HG03378 (cell line): ENCODE results near the gene DEFB123.
"Not testable (repeated sequence)": the region's sequence is repeated elsewhere in the genome, so short reads cannot be mapped to it uniquely, and the experiment has no call there.

Experiments
- ATAC-seq: cut with Tn5 transposase; IDR thresholded peaks from one replicate; pipeline ENCODE4 v1.9.1; 2021; ENCODE audit warnings: mild to moderate bottlenecking, moderate library complexity; ENCODE audit not compliant: unreplicated experiment

Gene DEFB123, protein sequence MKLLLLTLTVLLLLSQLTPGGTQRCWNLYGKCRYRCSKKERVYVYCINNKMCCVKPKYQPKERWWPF

DNA sequence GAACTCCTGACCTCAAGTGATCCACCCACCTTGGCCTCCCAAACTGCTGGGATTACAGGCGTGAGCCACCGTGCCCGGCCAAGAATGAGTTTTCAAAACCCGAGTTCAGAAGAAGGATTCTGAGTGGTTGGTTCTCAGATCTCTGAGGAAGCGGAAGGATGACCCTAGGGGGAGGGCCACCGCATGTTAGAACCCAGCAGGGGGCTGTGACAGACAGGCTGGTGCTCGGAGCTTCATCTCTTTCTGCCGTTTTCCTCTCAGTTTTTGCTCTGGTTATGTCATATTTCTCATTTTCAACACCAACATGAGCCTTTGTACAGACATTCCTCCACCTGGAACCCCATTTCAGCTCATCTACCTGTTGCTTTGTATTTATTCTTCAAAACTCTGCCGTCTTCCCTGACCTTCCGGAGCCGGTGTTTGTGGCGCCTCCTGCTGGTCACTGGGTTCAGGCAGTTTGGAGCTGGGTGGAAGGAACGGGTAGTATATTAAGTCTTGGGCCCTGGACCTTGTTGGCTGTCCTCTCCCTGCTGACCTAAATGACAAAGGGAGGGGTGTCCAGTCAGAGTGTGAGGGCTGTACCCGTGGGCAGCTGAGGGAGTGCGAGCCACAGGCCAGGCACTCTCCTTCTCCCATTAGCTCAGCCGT lies at the start of gene DEFB123:
Gene DEFB123, plus strand, starts transcription at position 621 of the 648 bp plus-strand sequence. CDS start 67 bp downstream, outside the sequence.
- no peak for ATAC-seq

DNA sequence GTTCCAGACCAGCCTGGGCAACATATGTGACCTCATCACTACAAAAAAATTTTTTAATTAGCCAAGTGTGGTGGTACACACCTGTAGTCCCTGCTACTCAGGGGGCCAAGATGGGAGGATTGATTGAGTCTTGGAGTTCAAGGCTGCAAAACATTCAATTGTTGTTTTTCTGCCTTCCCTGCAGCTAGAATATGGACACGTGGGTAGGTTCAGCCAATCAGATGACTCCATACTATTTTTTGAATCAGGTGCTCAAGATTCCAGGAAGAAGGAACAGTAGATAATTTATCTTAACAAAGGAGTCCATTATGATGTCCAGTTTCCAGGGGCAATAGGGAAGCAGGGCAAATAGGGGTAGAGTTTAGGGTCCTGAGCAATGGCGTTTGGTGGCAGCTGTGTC lies 47.6 kb upstream of the DEFB123 start:
- ATAC-seq = no peak

DNA sequence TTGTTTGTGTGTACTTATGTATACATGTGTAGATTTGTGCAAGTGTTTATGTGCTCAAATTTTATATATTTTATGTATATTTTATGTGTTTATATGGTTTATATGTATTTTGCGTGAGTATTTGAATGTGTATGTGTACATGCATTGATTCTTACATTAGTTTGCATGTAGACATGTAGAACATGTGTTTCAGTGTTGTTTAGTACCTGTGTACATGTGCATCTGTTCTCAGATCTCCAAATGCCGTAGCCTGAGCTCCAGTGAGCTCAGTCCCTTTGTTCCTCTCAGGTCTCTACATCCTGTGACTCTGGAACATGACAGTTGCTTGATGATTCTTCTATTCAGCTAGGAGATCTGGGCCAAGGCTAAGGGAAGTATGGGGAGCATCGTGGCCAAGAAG lies 45.5 kb upstream of the DEFB123 start:
- ATAC-seq = no peak

DNA sequence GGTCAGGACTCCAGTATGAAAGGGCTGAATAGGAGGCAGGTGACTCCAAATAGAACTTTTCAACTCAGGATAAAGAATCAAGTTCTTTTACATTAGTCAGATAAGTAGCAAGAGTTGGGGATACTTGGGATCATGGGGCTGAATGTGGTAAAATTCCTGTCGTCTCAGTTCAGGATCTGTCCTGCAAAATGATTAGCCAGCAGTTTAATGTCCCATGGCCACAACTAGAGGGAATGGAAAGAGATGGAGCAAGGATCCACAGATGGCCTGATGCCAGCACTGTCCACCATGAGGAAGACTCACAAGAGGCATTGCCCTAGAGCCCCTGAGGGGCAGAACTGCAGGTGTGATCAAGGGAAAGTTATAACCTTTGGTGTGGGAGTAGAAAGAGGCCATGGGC lies 36.5 kb upstream of the DEFB123 start:
- ATAC-seq = no peak

DNA sequence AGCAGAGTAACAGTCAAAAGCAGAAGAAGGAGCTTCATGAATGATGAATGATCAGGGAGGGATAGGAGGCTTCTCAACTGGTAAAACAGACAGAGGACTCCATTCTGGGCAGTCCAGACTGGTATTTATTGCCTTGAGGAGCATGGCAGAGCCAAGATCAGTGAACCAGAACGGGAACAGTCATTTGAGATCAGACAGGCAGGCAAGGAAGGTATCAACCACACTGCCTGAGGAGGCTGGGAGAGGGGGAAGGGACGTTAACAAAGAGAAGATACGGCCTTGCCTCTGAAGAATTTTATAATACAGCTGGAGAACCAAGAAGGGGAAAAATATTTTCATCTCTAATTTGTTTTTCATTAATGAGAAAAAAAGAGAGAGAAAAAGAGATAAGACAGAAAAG lies 34.3 kb upstream of the DEFB123 start, which contains the start of gene DEFB121:
Gene DEFB121, minus strand, starts transcription at position 101 of the 400 bp plus-strand sequence. Its CDS starts 63 bp downstream, at position 38.
- no peak for ATAC-seq

DNA sequence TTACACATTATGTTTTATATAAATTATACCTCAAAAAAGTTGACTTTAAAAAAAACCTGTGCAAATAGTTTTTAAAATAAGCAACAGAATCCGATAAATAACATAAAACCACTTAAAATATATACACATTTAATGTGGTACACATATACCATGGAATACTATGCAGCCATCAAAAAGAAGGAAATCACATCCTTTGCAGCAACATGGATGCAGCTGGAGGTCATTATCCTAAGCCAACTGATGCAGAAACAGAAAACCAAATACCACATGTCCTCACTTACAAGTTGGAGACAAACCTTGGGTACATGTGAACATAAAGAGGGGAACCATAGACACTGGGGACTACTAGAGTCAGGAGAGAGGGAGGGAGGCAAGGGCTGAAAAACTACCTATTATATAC lies 30.4 kb upstream of the DEFB123 start:
- no peak for ATAC-seq

DNA sequence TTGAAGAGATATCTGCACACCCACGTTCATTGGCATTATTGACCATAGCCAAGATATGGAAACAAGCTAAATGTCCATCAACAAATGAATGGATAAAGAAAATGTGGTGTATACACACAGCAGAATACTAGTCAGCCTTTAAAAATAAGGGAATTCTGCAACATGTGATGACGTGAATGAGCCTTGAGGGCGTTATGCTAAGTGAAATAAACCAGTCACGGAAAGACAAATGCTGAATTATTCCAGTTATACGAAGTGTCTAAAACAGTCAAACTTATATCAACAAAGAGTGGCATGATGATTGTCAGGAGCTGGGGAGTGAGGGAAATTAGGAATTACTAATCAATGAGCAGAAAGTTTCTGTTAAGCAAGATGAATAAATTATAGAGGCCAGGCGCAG lies 26.1 kb upstream of the DEFB123 start:
- no peak for ATAC-seq

DNA sequence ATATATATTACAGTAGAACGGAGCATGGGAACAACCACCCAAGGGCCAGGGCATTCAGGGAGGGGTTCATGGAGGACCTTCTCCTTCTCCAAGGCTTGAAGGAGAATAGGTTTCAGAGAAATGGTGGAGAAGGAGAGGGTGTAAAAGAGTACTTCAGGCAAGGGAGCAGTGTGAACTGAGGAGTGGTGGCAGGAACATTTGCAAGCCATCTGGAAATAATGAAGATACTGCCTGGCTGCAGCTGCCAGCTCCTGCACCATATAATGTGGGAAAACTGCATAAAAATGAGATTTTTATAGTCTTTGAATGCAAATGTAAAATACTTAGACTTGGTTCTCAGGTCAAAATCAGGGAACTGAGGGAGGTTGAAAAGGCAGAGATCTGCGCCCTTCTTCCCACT lies 24.8 kb upstream of the DEFB123 start:
- ATAC-seq = no peak

DNA sequence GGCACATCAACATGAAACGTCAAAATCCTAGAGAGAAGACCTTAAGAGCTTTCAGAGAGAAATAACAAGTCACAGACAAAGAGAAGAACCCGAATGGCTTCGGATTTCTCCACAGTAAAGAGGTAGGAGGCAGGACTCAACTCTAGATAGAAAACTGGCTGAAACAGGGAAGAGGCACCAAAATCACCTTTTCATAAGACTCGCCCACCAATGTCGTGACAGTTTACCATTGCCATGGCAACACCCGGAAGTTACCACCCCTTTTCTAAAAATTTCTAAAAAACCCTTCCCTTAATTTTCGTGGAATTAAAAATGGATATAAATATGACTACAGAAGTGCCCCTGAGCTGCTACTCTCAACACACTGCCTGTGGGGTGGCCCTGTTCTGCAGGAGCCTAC lies 22.1 kb upstream of the DEFB123 start:
- ATAC-seq = no peak

DNA sequence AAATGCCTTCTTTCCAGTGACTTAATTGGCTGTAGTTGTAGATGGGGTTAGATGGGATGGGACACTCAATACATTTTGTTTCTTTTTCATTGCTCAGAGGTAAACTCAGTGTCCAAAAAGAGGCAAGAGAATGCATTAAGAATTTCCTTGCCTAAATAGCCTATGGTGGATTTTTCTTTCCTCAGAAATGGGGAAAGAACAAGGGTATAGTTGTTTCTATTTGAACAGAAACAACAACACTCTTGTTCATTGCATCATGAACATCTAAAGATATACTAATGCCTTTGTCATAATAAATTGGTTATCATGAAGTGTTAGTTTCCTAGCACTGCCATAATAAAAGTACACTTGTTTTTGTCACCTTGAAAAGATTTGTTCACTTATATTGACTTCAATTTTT lies 14.6 kb upstream of the DEFB123 start:
- no peak for ATAC-seq

DNA sequence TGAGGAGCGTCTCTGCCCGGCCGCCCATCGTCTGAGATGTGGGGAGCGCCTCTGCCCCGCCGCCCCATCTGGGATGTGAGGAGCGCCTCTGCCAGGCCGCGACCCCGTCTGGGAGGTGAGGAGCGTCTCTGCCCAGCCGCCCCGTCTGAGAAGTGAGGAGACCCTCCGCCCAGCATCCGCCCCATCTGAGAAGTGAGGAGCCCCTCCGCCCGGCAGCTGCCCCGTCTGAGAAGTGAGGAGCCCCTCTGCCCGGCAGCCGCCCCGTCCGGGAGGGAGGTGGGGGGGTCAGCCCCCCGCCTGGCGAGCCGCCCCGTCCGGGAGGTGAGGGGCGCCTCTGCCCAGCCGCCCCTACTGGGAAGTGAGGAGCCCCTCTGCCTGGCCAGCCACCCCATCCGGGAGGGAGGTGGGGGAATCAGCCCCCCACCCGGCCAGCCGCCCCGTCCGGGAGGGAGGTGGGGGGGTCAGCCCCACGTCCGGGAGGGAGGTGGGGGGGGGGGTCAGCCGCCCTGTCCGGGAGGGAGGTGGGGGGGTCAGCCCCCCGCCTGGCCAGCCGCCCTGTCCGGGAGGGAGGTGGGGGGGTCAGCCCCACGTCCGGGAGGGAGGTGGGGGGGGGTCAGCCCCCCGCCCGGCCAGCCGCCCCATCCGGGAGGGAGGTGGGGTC lies 13.4 kb upstream of the DEFB123 start:
- not testable (repeated sequence) for ATAC-seq

DNA sequence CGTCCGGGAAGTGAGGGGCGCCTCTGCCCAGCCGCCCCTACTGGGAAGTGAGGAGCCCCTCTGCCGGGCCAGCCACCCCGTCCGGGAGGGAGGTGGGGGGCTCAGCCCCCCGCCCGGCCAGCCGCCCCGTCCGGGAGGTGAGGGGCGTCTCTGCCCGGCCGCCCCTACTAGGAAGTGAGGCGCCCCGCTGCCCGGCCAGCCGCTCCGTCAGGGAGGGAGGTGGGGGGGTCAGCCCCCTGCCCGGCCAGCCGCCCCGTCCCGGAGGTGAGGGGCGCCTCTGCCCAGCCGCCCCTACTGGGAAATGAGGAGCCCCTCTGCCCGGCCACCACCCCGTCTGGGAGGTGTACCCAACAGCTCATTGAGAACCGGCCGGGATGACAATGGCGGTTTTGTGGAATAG lies 12.9 kb upstream of the DEFB123 start:
- not testable (repeated sequence) for ATAC-seq

DNA sequence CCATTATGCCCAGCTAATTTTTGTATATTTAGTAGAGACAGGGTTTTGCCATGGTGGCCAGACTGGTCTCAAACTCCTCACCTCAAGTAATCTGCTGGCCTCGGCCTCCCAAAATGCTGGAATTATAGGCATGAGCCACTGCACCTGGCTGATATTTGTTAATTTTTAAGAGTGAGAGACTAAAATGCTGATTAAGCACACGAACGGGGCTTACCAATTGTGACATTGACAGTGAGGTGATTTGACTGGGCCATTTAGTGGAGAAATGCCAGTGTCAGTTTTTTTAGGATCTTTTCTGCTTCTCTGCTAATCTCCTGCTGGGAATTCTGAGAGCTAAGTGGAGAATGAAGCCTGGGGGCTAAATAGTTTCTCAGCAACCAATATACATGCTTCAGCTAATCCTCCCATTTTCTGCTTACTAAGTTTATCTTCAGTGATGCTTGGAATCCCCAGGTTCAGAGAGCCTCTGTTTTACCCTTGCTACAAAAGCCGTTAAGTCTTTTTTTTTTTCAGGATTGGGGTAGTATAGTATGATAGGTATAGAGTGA lies 9.8 kb upstream of the DEFB123 start:
- ATAC-seq = no peak

DNA sequence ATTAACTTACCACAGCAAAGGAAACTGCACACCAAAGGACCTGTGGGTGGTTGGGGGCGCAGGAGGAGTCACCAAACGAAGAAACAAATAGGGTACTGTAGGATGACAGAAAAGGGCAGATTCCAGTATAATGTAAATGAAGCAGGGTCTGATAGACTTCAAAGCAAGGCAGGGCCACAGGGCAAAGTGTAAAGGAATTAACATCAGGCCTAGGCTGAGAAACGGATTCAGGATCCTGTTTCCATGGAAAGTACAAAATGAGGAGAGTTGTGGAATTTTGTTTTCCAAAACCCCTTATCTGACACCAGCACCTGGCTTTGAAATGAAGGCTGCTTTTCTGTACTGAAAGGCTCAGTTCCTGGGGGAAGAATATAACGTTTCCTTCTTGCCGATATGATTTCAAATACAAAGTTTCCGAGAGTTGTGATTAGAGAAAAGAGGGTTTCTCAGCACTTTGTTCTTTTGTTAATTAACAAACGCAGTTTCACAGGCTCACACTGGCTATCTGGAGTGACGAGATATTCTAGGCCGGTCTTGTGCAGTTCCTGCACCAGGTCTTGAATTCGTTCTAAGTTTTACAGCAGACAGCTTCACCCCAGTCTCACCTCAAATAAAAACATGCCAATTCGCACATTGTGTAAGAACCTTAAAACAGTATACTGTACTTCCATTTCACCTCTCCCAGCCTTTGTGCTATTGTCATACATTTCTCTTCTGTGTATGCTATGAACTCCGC lies 5.8 kb downstream of the DEFB123 start:
- ATAC-seq = no peak

DNA sequence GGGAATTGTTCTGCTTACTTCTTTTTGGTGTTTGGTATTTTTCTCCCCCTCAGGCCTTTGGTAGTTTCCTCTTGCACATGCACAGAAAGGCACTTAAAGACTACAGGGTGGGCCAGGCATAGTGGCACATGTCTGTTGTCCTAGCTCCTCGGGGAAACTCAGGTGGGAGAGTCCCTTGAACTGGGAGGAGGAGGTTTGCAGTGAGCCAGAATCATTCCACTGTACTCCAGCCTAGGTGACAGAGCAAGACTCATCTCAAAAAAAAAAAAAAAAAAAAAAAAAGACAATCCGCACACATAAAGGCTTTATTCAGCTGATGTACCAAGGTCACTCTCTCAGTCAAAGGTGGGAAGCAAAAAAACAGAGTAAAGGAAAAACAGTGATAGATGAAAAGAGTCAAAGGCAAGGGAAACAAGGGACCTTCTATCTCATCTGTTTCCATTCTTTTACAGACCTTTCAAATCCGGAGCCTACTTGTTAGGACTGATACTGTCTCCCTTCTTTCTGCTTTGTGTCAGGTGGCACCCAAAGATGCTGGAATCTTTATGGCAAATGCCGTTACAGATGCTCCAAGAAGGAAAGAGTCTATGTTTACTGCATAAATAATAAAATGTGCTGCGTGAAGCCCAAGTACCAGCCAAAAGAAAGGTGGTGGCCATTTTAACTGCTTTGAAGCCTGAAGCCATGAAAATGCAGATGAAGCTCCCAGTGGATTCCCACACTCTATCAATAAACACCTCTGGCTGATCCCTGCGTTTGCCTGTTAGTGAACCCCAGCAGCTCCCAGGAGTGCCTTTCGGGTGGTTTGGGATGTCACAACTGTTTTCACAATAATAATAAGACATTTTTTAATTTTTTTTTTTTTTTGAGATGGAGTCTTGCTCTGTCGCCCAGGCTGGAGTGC lies 9.3 kb downstream of the DEFB123 start:
- ATAC-seq = no peak

DNA sequence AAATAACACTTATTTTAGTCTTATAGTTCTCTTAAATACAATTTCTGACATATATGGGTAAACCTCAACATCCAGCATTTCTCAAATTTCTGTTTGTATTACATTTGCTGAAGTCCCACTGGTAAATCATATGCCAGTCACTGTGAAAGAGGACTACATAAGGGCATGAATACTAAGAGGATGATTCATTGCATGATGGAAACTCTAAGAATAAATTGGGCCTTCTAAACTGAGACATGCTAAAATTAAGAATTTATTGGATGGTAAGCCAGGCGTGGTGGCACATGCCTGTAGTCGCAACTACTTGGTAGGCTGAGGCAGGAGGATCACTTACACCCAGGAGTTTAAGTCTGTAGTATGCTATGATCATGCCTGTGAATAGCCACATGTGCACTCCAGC lies 12.1 kb downstream of the DEFB123 start:
- no peak for ATAC-seq

DNA sequence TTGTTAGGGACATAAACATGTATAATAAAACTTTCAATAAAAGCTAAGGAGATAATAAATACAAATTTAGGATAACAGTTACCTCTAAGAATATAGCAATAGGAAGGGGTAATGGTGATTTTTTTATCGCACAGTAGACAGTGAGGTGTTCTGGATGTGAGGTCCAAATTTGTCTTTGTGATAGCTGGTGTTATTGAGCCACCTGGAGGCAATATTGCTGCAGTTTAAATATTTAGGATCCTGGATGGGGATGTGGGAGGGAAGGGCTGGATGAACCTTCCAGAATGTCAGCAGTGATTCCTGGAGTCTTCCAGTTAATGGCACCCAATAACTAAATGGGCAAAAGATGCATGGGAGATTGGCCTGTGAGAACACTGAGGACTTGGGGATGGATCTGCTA lies 13.9 kb downstream of the DEFB123 start:
- ATAC-seq = no peak

DNA sequence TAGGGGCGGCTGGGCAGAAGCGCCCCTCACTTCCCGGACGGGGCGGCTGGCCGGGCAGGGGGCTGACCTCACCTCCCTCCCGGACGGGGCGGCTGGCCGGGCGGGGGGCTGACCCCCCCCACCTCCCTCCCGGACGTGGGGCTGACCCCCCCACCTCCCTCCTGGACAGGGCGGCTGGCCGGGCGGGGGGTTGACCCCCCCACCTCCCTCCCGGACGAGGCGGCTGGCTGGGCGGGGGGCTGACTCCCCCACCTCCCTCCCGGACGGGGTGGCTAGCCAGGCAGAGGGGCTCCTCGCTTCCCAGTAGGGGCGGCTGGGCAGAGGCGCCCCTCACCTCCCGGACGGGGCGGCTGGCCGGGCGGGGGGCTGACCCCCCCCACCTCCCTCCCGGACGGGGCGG lies 30.5 kb downstream of the DEFB123 start:
- ATAC-seq = not testable (repeated sequence)

DNA sequence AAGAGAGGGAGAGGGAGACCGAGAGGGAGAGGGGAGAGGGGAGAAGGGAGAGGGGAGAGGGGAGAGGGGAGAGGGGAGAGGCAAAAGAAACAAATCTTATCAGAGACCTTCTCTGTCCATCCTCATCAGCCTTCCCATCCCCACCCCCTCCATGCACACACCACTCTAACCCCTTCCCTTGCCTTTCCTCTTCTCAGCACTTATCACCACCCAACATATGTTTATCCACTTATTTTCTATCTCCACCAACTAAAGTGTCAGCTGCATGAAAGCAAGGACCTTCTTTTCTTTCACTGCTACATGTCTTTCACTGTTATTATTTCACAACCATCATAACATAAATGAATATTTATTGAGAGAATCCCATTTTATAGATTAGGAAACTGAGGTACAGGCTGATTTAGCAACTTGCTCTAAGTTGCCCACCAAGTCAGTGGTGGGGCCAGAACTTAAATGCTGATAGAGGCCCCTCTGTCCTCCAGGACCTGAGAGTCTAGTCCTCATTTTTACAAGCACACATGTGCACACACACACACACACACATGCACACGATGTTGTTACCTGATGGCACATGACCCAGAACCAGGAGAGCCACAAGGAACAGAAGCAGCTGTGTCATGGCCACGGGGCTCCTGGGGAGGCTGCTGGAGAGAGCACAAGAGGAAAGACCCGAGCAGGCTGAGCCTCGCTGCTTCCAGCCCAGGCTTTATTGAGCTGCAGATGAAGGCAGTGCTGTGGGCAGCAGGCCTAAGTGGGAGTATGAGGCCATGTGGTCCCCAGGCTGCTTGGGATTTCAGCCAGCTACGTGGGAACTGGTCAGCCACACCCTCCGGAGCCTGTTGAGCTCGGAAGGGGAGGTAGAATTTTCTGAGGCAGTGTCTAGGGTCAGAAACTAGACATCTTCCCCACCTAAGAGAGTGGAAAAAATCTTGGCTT lies 32.2 kb downstream of the DEFB123 start:
- no peak for ATAC-seq
